Keratinocyte (primary cell): ENCODE data around the gene LRRC3B. TPM values are rescaled to one million over a fixed set of nuclear protein-coding genes. Genes with fewer than 3 reads are reported as not detected.

Experiments used
- DNase-seq: peaks from one replicate; pipeline ENCODE4 v3.0.0-alpha.2; 2011; ENCODE audit warnings: low read depth, missing footprints, low spot score
- FAIRE-seq: peaks from 2 replicates; lab custom pipeline; 2011; peaks lifted over from hg19 to GRCh38; lab: Jason Lieb, UNC
- H2AFZ ChIP-seq: 2 replicates; pipeline ENCODE4 v1.6.0; 2012; ENCODE audit warnings: low read length, control low read depth, inconsistent platforms; ENCODE audit not compliant: control insufficient read depth
- H3K27ac ChIP-seq: 2 replicates; pipeline ENCODE4 v1.5.1; 2011; ENCODE audit warnings: low read length; ENCODE audit not compliant: control insufficient read depth, insufficient read depth
- H3K27me3 ChIP-seq: 3 replicates; pipeline ENCODE4 v1.6.0; 2011; ENCODE audit warnings: low read length; ENCODE audit not compliant: control insufficient read depth, insufficient read depth; ENCODE audit errors: extremely low read depth
- H3K36me3 ChIP-seq, 2 experiments: 2 replicates in 1 of 2; 3 replicates in 1 of 2; pipeline ENCODE4 v1.5.1; 2011; ENCODE audit warnings: low read length in 2 of 2, mild to moderate bottlenecking in 1 of 2; ENCODE audit not compliant: control insufficient read depth in 2 of 2, insufficient read depth in 2 of 2; ENCODE audit errors: extremely low read depth in 1 of 2
- H3K4me1 ChIP-seq: 3 replicates; pipeline ENCODE4 v1.5.1; 2011; ENCODE audit warnings: low read length; ENCODE audit not compliant: control insufficient read depth, insufficient read depth; ENCODE audit errors: extremely low read depth
- H3K4me2 ChIP-seq: 3 replicates; pipeline ENCODE4 v1.6.0; 2011; ENCODE audit warnings: low read depth, low read length; ENCODE audit not compliant: control insufficient read depth, insufficient read depth; ENCODE audit errors: extremely low read depth
- H3K4me3 ChIP-seq, 3 experiments: fragments of 200-600 bp in 1 of 3; sonication (generic) in 1 of 3; 2 replicates in 2 of 3; 3 replicates in 1 of 3; pipeline ENCODE4 v1.5.1; 2011 to 2016; ENCODE audit warnings: low read length in 3 of 3, mild to moderate bottlenecking in 3 of 3, control low read depth in 2 of 3, inconsistent platforms in 1 of 3, low read depth in 1 of 3, mixed read lengths in 1 of 3, mixed run types in 1 of 3, moderate library complexity in 1 of 3; ENCODE audit not compliant: control insufficient read depth in 2 of 3, insufficient read depth in 2 of 3; ENCODE audit errors: extremely low read depth in 1 of 3
- H3K79me2 ChIP-seq: 2 replicates; pipeline ENCODE4 v1.6.0; 2012; ENCODE audit warnings: low read length; ENCODE audit not compliant: control insufficient read depth, insufficient read depth
- H3K9ac ChIP-seq: 3 replicates; pipeline ENCODE4 v1.6.0; 2011; ENCODE audit warnings: low read length; ENCODE audit not compliant: control insufficient read depth, insufficient read depth; ENCODE audit errors: extremely low read depth
- H3K9me1 ChIP-seq: 3 replicates; pipeline ENCODE4 v1.6.0; 2011; ENCODE audit warnings: low read length; ENCODE audit not compliant: control insufficient read depth, insufficient read depth; ENCODE audit errors: extremely low read depth
- H3K9me3 ChIP-seq: 2 replicates; pipeline ENCODE4 v1.5.1; 2012; ENCODE audit warnings: low read depth, low read length; ENCODE audit not compliant: control insufficient read depth
- H4K20me1 ChIP-seq: 3 replicates; pipeline ENCODE4 v1.6.0; 2011; ENCODE audit warnings: low read length; ENCODE audit not compliant: control insufficient read depth, insufficient read depth; ENCODE audit errors: extremely low read depth
- EZH2 ChIP-seq: IDR thresholded peaks from one replicate; pipeline ENCODE4 v1.6.1; 2012; ENCODE audit warnings: inconsistent platforms, mild to moderate bottlenecking, low read length, moderate library complexity
- dilution Hi-C: fragments of 300-500 bp; cut with MboI; formaldehyde crosslinking; loops from one replicate; pipeline ENCODE4 v1.7.0; 2020; ENCODE audit warnings: low sequenced_read_pairs; ENCODE audit not compliant: extremely low pct_ligation_motif_present
- polyA plus RNA-seq, 5 experiments: library from polyadenylated mRNA; depleted of rRNA in 3 of 5; stranded (reverse) in 3 of 5; stranded (forward) in 1 of 5; unstranded in 1 of 5; fragments of >200 nt; gene quantifications; 1 replicate in 1 of 5; 2 replicates in 3 of 5; 3 replicates in 1 of 5; pipeline versions ENCODE4 v1.2.1 to v1.2.3, GENCODE V29; 2011 to 2012; ENCODE audit warnings: missing spikeins in 2 of 5, low read depth in 1 of 5, low replicate concordance in 1 of 5
- TF ChIP-seq, protein P1 (sequence below), 3 experiments: IDR thresholded peaks in 1 of 3; conservative IDR thresholded peaks in 1 of 3; optimal IDR thresholded peaks in 1 of 3; 2 replicates in 2 of 3; 3 replicates in 1 of 3; pipeline versions ENCODE3 to v1.5.1; 2011; ENCODE audit warnings: low read length in 3 of 3, mild to moderate bottlenecking in 3 of 3, moderate library complexity in 2 of 3, control low read depth in 1 of 3, inconsistent platforms in 1 of 3; ENCODE audit not compliant: insufficient read depth in 2 of 3; ENCODE audit errors: extremely low read depth in 1 of 3

Gene LRRC3B
- polyA plus RNA-seq, 1 donor (not counting 4 experiments of a cell fraction or from before 2014, with no cell fraction given) = not detected

DNA sequence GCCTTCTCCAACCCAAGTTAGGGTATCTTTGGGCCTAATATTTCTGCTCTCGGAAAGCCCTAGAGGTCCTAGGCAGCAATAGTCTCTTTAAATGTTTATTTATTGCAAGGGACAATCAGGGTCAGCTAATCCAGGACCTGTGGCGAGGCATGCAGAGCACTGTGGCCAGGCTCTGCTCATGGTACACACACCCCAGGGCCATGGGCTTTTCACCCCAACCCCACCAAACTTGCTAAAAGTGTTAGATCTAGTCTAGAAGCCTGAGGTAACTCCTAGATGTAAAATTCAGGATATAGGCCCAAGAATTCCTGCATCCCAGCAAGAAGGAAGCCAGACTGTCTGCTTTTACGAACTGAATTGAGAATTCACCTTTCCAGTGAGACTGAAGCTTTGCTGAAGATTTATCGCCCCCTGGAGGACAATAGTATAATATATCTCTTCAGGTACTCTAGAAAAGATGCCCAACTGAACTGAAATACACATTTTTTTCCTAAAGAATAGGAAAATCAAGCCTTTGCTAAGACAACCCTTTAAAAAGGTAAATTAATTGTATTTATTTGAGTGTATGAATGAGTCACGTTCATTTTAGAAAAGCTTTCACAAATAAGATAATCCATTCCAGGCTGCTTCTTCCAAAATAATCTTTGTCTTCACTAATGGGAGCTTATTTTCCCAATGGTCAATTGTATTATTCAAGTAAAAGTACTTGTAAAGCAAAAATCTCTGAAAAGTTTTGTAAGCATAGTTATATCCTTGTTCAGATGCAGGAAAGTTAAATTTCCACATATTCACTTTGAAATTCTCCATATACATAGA, 89.8 kb downstream of the LRRC3B start:
- no peak overlapping the region for H2AFZ ChIP-seq
- TF ChIP-seq, protein P1, sequence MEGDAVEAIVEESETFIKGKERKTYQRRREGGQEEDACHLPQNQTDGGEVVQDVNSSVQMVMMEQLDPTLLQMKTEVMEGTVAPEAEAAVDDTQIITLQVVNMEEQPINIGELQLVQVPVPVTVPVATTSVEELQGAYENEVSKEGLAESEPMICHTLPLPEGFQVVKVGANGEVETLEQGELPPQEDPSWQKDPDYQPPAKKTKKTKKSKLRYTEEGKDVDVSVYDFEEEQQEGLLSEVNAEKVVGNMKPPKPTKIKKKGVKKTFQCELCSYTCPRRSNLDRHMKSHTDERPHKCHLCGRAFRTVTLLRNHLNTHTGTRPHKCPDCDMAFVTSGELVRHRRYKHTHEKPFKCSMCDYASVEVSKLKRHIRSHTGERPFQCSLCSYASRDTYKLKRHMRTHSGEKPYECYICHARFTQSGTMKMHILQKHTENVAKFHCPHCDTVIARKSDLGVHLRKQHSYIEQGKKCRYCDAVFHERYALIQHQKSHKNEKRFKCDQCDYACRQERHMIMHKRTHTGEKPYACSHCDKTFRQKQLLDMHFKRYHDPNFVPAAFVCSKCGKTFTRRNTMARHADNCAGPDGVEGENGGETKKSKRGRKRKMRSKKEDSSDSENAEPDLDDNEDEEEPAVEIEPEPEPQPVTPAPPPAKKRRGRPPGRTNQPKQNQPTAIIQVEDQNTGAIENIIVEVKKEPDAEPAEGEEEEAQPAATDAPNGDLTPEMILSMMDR (optimal IDR thresholded peaks at IDR 0.05 in 1 of 3, IDR thresholded peaks at IDR 0.05 in 1 of 3, conservative IDR thresholded peaks at IDR 0.05 in 1 of 3; ENCODE audit: extremely low read depth in 1 of 3, insufficient read depth in 2 of 3, low read length in 3 of 3) = peak; percentile 30 to 51 (median 43)
- no peak for TF ChIP-seq EZH2
- no peaks in the 10 kb centered on the region for H3K9me3 ChIP-seq
- H3K4me3 ChIP-seq = no peak overlapping the region
- H3K27me3 ChIP-seq = no peaks in the 10 kb centered on the region
- no peak overlapping the region for H3K9ac ChIP-seq
- H3K4me2 ChIP-seq = no peak overlapping the region
- DNase-seq = no peak
- no peaks in the 10 kb centered on the region for H4K20me1 ChIP-seq
- H3K9me1 ChIP-seq = no peaks in the 10 kb centered on the region
- peak; percentile 39 for FAIRE-seq
- no peaks in the 10 kb centered on the region for H3K79me2 ChIP-seq
- no peaks in the 10 kb centered on the region for H3K36me3 ChIP-seq
- dilution Hi-C loops = no loop called here
- H3K4me1 ChIP-seq = no peaks in the 10 kb centered on the region
- no peak overlapping the region for H3K27ac ChIP-seq

DNA sequence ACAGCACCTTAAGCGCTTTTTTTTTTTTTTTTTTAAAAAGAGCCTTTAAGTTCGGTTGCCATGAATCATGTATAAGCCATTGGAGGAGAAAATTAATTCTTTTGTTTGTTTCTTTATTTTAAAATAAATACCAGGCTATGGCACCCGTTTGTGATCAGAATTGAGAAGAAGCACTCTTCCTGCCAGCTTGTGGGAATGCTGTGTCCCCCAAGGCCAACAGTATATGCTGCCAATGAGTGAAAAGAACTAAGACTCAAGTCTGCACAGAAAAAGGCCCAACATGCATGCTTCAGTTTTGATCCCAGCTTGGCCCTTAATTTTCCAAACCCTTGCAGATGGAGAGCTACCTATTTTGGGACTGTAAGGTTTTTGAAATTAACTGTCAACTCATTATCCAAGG, 90.5 kb downstream of the LRRC3B start:
- Histone ChIP-seq H3K9me3 (no peaks in the 10 kb centered on the region), H3K9ac (no peak overlapping the region), H3K4me2 (no peak overlapping the region), H3K27ac (no peak overlapping the region), H3K4me1 (no peaks in the 10 kb centered on the region), H4K20me1 (no peaks in the 10 kb centered on the region), H3K4me3 (no peak overlapping the region), H3K9me1 (no peaks in the 10 kb centered on the region), H3K79me2 (no peaks in the 10 kb centered on the region), H3K36me3 (no peaks in the 10 kb centered on the region), H3K27me3 (no peaks in the 10 kb centered on the region), H2AFZ (no peak overlapping the region)
- DNase-seq = no peak
- TF ChIP-seq, protein P1 (optimal IDR thresholded peaks at IDR 0.05 in 1 of 3, IDR thresholded peaks at IDR 0.05 in 1 of 3, conservative IDR thresholded peaks at IDR 0.05 in 1 of 3; ENCODE audit: extremely low read depth in 1 of 3, insufficient read depth in 2 of 3, low read length in 3 of 3) = no peak
- FAIRE-seq = no peak
- dilution Hi-C loops = no loop called here
